ENCODE measurements around the gene TSSK6.

The TSSK6 gene

GRCh38 chr19:19531951-19532805 is 16.8 kb upstream of the TSSK6 start:
- DNase-seq (ENCODE audit: insufficient read length, low spot score) (peak; percentile 56), FAIRE-seq (peak; percentile 65)

- DNase-seq (ENCODE audit: insufficient read length, low spot score) (no peak), FAIRE-seq (no peak)
These were observed 15.5 kb upstream of the TSSK6 start for GRCh38 chr19:19530889-19531288.

- no peak for FAIRE-seq
These were observed 15.1 kb upstream of the TSSK6 start for GRCh38 chr19:19530423-19530804.

GRCh38 chr19:19529783-19530422 is 14.6 kb upstream of the TSSK6 start:
- DNase-seq (ENCODE audit: insufficient read length, low spot score) (no peak), FAIRE-seq (no peak)

More at GRCh38 chr19:19530423-19530804, 15.1 kb upstream of the TSSK6 start:
- no peak for DNase-seq (ENCODE audit: insufficient read length, low spot score)

GRCh38 chr19:19528721-19529490 is 13.6 kb upstream of the TSSK6 start, which contains the start of gene YJEFN3:
Gene YJEFN3 (plus strand): TSS chr19:19528911. CDS start chr19:19528933, 22 bp downstream.
- FAIRE-seq, result no peak
- no peak for DNase-seq (ENCODE audit: insufficient read length, low spot score)

GRCh38 chr19:19527674-19528625 is 12.6 kb upstream of the TSSK6 start:
- FAIRE-seq (no peak), DNase-seq (ENCODE audit: insufficient read length, low spot score) (no peak)

GRCh38 chr19:19527371-19527656 is 12.0 kb upstream of the TSSK6 start:
- DNase-seq (ENCODE audit: insufficient read length, low spot score), result no peak
- no peak for FAIRE-seq

- no peak for DNase-seq (ENCODE audit: insufficient read length, low spot score)
- no peak for FAIRE-seq
These were observed 11.4 kb upstream of the TSSK6 start for GRCh38 chr19:19526581-19527370.

GRCh38 chr19:19525611-19526380 is 10.4 kb upstream of the TSSK6 start:
- no peak for DNase-seq (ENCODE audit: insufficient read length, low spot score)
- FAIRE-seq, result no peak

- DNase-seq (ENCODE audit: insufficient read length, low spot score) (no peak), FAIRE-seq (no peak)
These were observed 8.7 kb upstream of the TSSK6 start for GRCh38 chr19:19524053-19524452.

- DNase-seq (ENCODE audit: insufficient read length, low spot score), result no peak
- no peak for FAIRE-seq
These were observed 7.8 kb upstream of the TSSK6 start for GRCh38 chr19:19523177-19523576.

- FAIRE-seq (no peak), DNase-seq (ENCODE audit: insufficient read length, low spot score) (no peak)
These were observed 5.6 kb upstream of the TSSK6 start for GRCh38 chr19:19520989-19521388.

- DNase-seq (ENCODE audit: insufficient read length, low spot score), result no peak
- FAIRE-seq, result no peak
These were observed 1.9 kb upstream of the TSSK6 start for GRCh38 chr19:19517235-19517619.

GRCh38 chr19:19515642-19516519 is 533 bp upstream of the TSSK6 start, which contains the start of gene NDUFA13:
Gene NDUFA13 (plus strand): TSS chr19:19516225. CDS start chr19:19516239, 14 bp downstream.
- peak; percentile 94 for DNase-seq (ENCODE audit: insufficient read length, low spot score)
- FAIRE-seq, result peak; percentile 98

- FAIRE-seq, result no peak
- no peak for DNase-seq (ENCODE audit: insufficient read length, low spot score)
These were observed 1.1 kb downstream of the TSSK6 start for GRCh38 chr19:19514215-19514657.

GRCh38 chr19:19513682-19514081 is 1.7 kb downstream of the TSSK6 start:
- DNase-seq (ENCODE audit: insufficient read length, low spot score) (no peak), FAIRE-seq (no peak)

- no peak for FAIRE-seq
These were observed 4.9 kb downstream of the TSSK6 start for GRCh38 chr19:19510432-19510831.

GRCh38 chr19:19508217-19508616 is 7.1 kb downstream of the TSSK6 start:
- FAIRE-seq, result no peak

More at GRCh38 chr19:19510432-19510831, 4.9 kb downstream of the TSSK6 start:
- no peak for DNase-seq (ENCODE audit: insufficient read length, low spot score)

More at GRCh38 chr19:19508217-19508616, 7.1 kb downstream of the TSSK6 start:
- DNase-seq (ENCODE audit: insufficient read length, low spot score), result no peak

Measured in HTR-8/SVneo (cell line).